ENCODE measurements around the gene RAI1. TPM values are rescaled to one million over a fixed set of nuclear protein-coding genes. Genes with fewer than 3 reads are reported as not detected.

Gene RAI1
- total and polyA plus RNA-seq, 2 of the 13 experiments (the other 11 are each of a cell fraction or from before 2014, with no cell fraction given) = 3.4 to 5.2 TPM

- TF ChIP-seq CBX2 (IDR thresholded peaks at IDR 0.05; ENCODE audit: low read depth, low read length) = no peak
- TF ChIP-seq CBX2 (CRISPR knock-in tag; IDR thresholded peaks at IDR 0.05; ENCODE audit: low read depth) = no peak
- TF ChIP-seq NR3C1 (CRISPR knock-in tag; IDR thresholded peaks at IDR 0.05) = no peak
- peak; percentile 64; the same call in 1 of the 2 replicates for TF ChIP-seq SMAD3 (CRISPR knock-in tag; IDR thresholded peaks at IDR 0.05)
- 0 out of 2 replicates have a peak, but pooled peaks have one; percentile 56 for TF ChIP-seq ZFP1 (CRISPR knock-in tag; IDR thresholded peaks at IDR 0.05)
- peak in 1 of 2 experiments; percentile 75; a peak in 1 of 4 replicates for TF ChIP-seq KLF16 (CRISPR knock-in tag; IDR thresholded peaks at IDR 0.05)
- TF ChIP-seq GTF3A (CRISPR knock-in tag; conservative IDR thresholded peaks at IDR 0.05) = no peak; the same call in 1 of the 2 replicates
- peak; percentile 81 for TF ChIP-seq AFF4 (CRISPR knock-in tag; IDR thresholded peaks at IDR 0.05)
- TF ChIP-seq ZNF639 (CRISPR knock-in tag; conservative IDR thresholded peaks at IDR 0.05) = peak; percentile 94
- peak; percentile 9 for TF ChIP-seq ZNF772 (CRISPR knock-in tag; IDR thresholded peaks at IDR 0.05)
- 0 out of 2 replicates have a peak, but pooled peaks have one; percentile 18 for TF ChIP-seq KDM4B (CRISPR knock-in tag; IDR thresholded peaks at IDR 0.05)
- no peak for TF ChIP-seq NCOA5 (CRISPR knock-in tag; IDR thresholded peaks at IDR 0.05)
- peak; percentile 67; the same call in 1 of the 2 replicates for TF ChIP-seq CSRNP2 (CRISPR knock-in tag; conservative IDR thresholded peaks at IDR 0.05; ENCODE audit: low read depth)
- peak; percentile 75; the same call in 1 of the 2 replicates for TF ChIP-seq MTERF4 (CRISPR knock-in tag; IDR thresholded peaks at IDR 0.05)
- TF ChIP-seq ZNF607 (CRISPR knock-in tag; IDR thresholded peaks at IDR 0.05; ENCODE audit: borderline replicate concordance) = no peak; the same call in 1 of the 2 replicates
- TF ChIP-seq ZNF704 (CRISPR knock-in tag; IDR thresholded peaks at IDR 0.05; ENCODE audit: borderline replicate concordance) = no peak; the same call in 1 of the 2 replicates
- peak; percentile 83; the same call in 1 of the 2 replicates for TF ChIP-seq ZNF556 (CRISPR knock-in tag; IDR thresholded peaks at IDR 0.05; ENCODE audit: borderline replicate concordance)
- no peak for TF ChIP-seq ZNF615 (CRISPR knock-in tag; IDR thresholded peaks at IDR 0.05; ENCODE audit: borderline replicate concordance)
- peak; percentile 27; the same call in 1 of the 2 replicates for TF ChIP-seq ZNF230 (CRISPR knock-in tag; IDR thresholded peaks at IDR 0.05)
Measured at GRCh38 chr17:17839791-17840707, 158.8 kb downstream of the RAI1 start (continued).

Measured in HepG2 (cell line).